WERI-Rb-1 (cell line): ENCODE results near the gene APP.
A peak's percentile ranks its signal among the peaks of the same experiment; 100 is the strongest.

Experiments used
- DNase-seq: peaks from one replicate; pipeline ENCODE4 v3.0.0-alpha.2; 2020
- H3K27ac ChIP-seq: fragments of 250-450 bp; sonication (Bioruptor Pico); 2 replicates; pipeline ENCODE4 v1.5.1; 2020; ENCODE audit warnings: mild to moderate bottlenecking, moderate library complexity
- H3K27me3 ChIP-seq: fragments of 250-450 bp; sonication (Bioruptor Pico); 2 replicates; pipeline ENCODE4 v1.5.1; 2021; ENCODE audit warnings: mild to moderate bottlenecking, low read depth, moderate library complexity; ENCODE audit not compliant: insufficient read depth, severe bottlenecking
- H3K36me3 ChIP-seq: fragments of 250-450 bp; sonication (Bioruptor Pico); 2 replicates; pipeline ENCODE4 v1.5.1; 2020; ENCODE audit warnings: mild to moderate bottlenecking, moderate library complexity
- H3K4me3 ChIP-seq: 2 replicates; pipeline ENCODE4 v1.5.1; 2011; ENCODE audit warnings: low read depth, mild to moderate bottlenecking, control low read depth, low read length
- H3K9me3 ChIP-seq: fragments of 250-450 bp; sonication (Bioruptor Pico); 2 replicates; pipeline ENCODE4 v1.5.1; 2021; ENCODE audit warnings: mild to moderate bottlenecking, moderate library complexity; ENCODE audit not compliant: severe bottlenecking
- TF ChIP-seq, protein P1 (sequence below): IDR thresholded peaks from 2 replicates; pipeline ENCODE4 v1.5.1; 2011; ENCODE audit warnings: low read depth, mild to moderate bottlenecking, control low read depth, inconsistent platforms, low read length

APP gene

DNA sequence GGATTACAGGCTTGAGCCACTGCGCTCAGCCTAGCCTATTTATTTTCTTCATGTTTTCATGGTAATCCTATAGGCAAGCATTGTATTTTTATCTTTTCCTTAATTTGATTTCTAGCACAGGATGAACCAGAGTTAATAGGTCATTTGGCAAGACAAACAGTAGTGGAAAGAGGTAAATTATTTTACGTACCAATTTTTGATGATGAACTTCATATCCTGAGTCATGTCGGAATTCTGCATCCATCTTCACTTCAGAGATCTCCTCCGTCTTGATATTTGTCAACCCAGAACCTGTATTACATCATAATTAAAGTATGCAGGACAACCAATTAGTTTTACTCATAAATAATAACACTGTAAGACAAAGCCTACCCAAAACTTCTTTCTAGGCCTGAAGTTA is 273.2 kb downstream of the APP start:
- TF ChIP-seq, protein P1, sequence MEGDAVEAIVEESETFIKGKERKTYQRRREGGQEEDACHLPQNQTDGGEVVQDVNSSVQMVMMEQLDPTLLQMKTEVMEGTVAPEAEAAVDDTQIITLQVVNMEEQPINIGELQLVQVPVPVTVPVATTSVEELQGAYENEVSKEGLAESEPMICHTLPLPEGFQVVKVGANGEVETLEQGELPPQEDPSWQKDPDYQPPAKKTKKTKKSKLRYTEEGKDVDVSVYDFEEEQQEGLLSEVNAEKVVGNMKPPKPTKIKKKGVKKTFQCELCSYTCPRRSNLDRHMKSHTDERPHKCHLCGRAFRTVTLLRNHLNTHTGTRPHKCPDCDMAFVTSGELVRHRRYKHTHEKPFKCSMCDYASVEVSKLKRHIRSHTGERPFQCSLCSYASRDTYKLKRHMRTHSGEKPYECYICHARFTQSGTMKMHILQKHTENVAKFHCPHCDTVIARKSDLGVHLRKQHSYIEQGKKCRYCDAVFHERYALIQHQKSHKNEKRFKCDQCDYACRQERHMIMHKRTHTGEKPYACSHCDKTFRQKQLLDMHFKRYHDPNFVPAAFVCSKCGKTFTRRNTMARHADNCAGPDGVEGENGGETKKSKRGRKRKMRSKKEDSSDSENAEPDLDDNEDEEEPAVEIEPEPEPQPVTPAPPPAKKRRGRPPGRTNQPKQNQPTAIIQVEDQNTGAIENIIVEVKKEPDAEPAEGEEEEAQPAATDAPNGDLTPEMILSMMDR = no peak
- peaks cover 66% of the 10 kb centered on the region for H3K36me3 ChIP-seq
- no peak overlapping the region for H3K4me3 ChIP-seq
- H3K9me3 ChIP-seq = no peaks in the 10 kb centered on the region
- DNase-seq = no peak
- no peaks in the 10 kb centered on the region for H3K27me3 ChIP-seq
- H3K27ac ChIP-seq = no peak overlapping the region

DNA sequence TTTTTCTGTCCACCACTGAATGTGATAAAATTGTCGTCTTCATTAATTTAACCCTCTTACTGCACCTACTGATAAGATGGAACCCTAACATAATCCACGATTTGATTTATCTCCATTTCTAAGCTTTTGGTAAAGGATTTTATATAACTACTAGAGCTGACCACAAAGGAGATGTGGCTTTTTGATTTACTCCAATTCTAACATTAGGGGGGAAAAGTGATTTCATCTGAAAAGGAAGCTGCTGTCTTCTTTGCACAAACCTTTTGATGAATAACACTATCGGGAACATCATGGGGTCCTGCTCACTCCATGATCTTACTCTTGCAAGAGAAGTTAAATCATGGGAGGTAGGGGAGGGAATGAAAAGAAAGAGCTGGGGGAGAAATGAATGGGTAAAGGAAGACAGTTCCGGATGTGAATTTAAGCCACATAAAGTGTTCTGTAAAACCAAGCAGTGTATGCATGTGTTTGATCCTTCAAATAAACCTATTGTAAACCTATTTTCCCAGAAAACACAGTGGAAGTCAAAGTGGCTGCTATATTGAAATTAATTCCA is 274.0 kb downstream of the APP start:
- H3K9me3 ChIP-seq = no peaks in the 10 kb centered on the region
- no peak overlapping the region; the same call in 1 of the 2 replicates for H3K27ac ChIP-seq
- H3K27me3 ChIP-seq = no peaks in the 10 kb centered on the region
- peaks cover 66% of the 10 kb centered on the region for H3K36me3 ChIP-seq
- TF ChIP-seq, protein P1 = no peak
- no peak for DNase-seq
- no peak overlapping the region for H3K4me3 ChIP-seq

DNA sequence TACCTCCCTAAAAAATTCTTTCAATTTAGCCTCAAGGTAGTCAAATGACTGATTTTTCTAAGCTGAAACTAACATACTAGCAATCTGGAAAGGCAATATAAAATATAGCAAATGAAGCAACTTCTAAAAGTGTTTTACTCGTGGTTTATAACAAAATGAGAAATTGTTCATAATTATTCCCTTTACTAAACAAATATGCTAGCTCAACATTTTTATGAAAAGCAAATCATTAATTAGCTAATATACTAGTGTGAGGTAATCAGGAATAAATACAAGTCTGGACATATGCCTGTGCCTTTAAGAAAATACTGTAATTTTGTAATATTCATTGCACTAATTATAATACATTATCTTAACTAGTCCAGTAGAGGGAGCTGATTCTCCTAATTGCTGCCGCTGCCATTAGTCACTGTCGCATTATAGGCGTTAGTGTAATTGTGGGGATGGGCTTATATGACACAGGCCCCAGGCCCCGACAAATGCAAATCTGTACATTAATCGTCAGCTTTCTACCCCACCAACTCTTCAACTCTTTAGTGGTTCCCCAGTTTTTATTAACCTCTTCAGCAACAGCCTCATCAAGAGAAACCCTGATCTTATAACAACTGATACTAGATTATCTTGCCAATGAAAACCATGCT is 274.9 kb downstream of the APP start:
- no peaks in the 10 kb centered on the region for H3K27me3 ChIP-seq
- no peaks in the 10 kb centered on the region for H3K9me3 ChIP-seq
- peak overlapping the region; percentile 8; the same call in 1 of the 2 replicates for H3K27ac ChIP-seq
- DNase-seq = peak; percentile 53
- H3K4me3 ChIP-seq = no peak overlapping the region
- peaks cover 72% of the 10 kb centered on the region for H3K36me3 ChIP-seq
- TF ChIP-seq, protein P1 = peak; percentile 40

DNA sequence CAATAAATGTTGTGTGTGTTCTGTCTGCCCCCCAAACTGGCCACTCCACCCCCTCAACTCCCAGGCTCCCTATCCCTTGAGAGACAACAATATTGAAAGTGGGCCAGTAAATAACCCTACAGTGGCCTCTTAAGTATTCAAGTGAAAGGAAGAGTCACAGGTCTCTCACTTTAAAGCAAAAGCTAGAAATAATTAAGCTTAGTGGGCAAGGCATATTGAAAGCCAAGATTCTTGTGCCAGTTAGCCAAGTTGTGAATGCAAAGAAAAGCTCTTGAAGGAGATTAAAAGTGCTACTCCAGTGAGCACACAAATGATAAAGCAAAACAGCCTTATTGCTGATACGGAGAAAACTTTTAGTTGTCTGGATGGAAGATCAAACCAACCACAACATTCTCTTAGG is 277.4 kb downstream of the APP start:
- TF ChIP-seq, protein P1 = no peak
- Histone ChIP-seq H3K4me3 (no peak overlapping the region), H3K27me3 (no peaks in the 10 kb centered on the region), H3K27ac (no peak overlapping the region), H3K9me3 (no peaks in the 10 kb centered on the region), H3K36me3 (peaks cover 90% of the 10 kb centered on the region)
- DNase-seq = no peak

DNA sequence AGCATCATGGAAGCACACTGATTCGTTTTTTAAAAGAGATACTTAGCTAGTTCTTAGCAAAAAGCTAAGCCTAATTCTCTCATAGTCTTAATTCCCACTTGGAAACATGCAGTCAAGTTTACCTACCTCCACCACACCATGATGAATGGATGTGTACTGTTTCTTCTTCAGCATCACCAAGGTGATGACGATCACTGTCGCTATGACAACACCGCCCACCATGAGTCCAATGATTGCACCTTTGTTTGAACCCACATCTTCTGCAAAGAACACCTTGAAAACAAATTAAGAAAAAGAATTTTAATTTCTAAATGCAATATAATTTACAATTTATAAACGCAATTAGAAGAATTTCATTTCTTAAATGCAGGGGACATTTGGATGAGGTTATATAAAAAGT is 279.0 kb downstream of the APP start:
- Histone ChIP-seq H3K27ac (no peak overlapping the region), H3K36me3 (peaks cover 91% of the 10 kb centered on the region), H3K4me3 (no peak overlapping the region), H3K9me3 (no peaks in the 10 kb centered on the region), H3K27me3 (no peaks in the 10 kb centered on the region)
- TF ChIP-seq, protein P1 = no peak
- DNase-seq = no peak

DNA sequence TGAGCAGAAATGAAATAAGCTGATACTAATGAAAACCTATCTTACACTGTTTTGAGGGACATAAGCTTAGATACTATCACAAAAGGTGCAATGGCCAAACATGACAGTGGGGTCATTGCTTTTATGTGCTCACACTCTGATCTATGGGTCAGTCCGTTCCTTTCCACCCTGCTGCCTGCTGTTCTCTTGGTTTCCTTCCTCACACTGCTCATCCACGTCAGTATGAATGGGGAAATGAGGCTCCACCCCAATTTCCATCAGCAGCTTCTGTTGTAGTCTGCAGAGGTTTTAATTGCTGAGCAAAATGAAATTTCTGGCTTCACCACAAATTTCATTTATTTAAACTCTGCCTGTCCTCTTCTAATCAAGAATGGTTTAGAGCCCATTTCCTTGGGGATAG is 280.6 kb downstream of the APP start:
- H3K27me3 ChIP-seq = no peaks in the 10 kb centered on the region
- no peak overlapping the region for H3K27ac ChIP-seq
- TF ChIP-seq, protein P1 = no peak
- H3K9me3 ChIP-seq = no peaks in the 10 kb centered on the region
- peaks cover 87% of the 10 kb centered on the region for H3K36me3 ChIP-seq
- no peak overlapping the region for H3K4me3 ChIP-seq
- DNase-seq = no peak
